Retinal pigment epithelial cell (primary cell): ENCODE data around the gene FUT7.
A peak's percentile ranks its signal among the peaks of the same experiment; 100 is the strongest.

Experiments used
- DNase-seq: peaks from one replicate; pipeline ENCODE4 v3.0.0-alpha.2; 2010; ENCODE audit warnings: low read depth
- H3K4me3 ChIP-seq: 2 replicates; pipeline ENCODE4 v1.5.1; 2011; ENCODE audit warnings: mild to moderate bottlenecking, low read length, control low read depth, moderate library complexity
- TF ChIP-seq, protein P1 (sequence below): conservative IDR thresholded peaks from 2 replicates; pipeline ENCODE4 v1.5.1; 2011; ENCODE audit warnings: low read depth, low read length, control low read depth, inconsistent platforms

FUT7 gene

DNA sequence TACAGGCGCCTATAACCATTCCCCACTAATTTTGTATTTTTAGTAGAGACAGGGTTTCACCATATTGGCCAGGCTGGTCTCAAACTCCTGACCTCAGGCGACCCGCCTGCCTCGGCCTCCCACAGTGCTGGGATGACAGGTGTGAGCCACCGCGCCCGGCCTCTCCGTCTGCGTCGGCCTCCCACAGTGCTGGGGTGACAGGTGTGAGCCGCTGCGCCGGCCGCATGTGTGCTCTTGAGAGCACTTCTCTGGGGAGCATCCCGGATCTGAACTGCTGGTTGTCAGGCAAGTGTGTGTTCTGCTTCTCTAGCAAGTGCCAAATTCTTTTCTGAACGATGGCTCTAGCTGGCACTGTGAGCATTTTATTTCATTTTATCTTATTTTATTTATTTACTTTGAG is 25.7 kb upstream of the FUT7 start:
- DNase-seq, result no peak
- TF ChIP-seq, protein P1, sequence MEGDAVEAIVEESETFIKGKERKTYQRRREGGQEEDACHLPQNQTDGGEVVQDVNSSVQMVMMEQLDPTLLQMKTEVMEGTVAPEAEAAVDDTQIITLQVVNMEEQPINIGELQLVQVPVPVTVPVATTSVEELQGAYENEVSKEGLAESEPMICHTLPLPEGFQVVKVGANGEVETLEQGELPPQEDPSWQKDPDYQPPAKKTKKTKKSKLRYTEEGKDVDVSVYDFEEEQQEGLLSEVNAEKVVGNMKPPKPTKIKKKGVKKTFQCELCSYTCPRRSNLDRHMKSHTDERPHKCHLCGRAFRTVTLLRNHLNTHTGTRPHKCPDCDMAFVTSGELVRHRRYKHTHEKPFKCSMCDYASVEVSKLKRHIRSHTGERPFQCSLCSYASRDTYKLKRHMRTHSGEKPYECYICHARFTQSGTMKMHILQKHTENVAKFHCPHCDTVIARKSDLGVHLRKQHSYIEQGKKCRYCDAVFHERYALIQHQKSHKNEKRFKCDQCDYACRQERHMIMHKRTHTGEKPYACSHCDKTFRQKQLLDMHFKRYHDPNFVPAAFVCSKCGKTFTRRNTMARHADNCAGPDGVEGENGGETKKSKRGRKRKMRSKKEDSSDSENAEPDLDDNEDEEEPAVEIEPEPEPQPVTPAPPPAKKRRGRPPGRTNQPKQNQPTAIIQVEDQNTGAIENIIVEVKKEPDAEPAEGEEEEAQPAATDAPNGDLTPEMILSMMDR, result no peak

DNA sequence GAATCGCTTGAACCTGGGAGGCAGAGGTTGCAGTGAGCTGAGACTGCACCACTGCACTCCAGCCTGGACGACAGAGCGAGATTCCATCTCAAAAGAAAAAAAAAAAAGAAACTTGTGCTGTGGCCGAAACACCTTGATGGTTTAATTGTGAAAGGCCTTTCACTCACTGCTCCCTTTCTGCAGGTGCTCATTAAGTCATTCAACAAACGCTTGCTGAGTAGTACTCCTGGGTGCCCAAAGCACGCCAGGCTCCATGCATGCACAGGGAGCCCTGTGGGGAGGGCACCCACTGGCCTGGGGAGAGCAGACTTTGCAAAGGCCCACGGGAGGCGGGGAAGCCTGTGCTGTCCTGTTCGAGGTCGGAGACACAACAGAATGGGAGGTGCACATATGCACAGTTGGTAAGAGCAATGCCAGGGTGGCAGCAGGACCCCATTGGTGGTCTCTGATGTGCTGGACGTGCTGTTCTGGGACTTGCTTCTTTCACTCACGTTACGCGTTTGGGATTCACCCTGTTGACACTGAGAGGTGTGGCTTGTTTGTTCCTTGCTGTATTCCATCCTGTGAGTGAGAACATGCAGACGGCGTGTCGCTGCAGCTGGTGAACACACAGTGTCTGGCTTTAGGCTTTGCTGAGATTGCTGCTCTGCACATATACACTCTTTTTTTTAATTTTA is 25.0 kb upstream of the FUT7 start:
- H3K4me3 ChIP-seq, result no peak overlapping the region
- no peak for DNase-seq
- TF ChIP-seq, protein P1, result no peak

More for the DNA sequence above, 25.7 kb upstream of the FUT7 start:
- H3K4me3 ChIP-seq, result no peak overlapping the region

DNA sequence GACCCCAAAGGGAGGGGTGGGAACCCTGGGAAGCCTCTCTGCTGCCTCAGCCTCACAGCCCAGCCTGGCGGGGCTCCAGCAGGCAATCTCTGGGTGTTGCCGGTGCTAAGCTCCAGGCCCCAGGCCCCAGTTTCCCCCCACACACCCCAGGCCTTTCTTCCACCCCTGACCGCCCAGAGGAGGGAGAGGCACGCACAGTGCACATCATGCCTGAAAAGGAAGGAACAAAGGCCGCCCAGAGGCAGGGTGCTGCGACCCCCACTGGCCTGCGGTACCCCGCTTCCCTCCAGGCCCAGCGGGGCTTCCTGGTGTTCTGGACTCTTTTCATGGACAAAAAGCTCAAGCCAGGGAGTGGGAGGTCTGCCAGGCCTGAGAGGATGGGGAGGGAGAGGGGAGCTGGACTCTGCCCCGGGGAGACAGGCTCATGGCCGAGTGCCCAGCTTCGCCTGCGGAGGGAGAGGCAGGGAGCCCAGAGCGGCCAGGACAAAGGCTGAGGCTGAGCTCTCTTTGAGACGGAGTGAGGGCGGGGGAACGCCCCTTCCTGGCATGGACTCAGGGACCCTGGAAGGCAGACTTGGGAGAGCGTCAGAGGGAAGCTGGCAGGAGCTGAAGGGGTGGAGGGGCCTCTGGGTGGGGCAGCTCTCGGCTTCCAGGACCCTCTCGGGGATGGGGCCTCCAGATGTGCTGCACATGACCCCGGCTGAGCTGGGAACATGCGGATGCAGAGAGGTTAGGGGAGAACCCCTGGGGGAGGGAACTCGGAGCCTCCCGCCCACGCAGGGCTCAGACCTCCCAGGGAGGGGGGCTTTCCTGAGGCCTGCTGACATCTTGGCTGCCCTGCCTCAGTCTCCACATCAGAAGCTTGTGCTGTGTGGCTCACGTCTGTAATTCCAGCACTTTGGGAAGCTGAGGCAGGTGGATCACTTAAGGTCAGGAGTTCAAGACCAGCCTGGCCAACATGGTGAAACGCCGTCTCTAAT is 23.8 kb upstream of the FUT7 start:
- peak; percentile 41 for DNase-seq
- no peak overlapping the region for H3K4me3 ChIP-seq
- TF ChIP-seq, protein P1, result no peak

DNA sequence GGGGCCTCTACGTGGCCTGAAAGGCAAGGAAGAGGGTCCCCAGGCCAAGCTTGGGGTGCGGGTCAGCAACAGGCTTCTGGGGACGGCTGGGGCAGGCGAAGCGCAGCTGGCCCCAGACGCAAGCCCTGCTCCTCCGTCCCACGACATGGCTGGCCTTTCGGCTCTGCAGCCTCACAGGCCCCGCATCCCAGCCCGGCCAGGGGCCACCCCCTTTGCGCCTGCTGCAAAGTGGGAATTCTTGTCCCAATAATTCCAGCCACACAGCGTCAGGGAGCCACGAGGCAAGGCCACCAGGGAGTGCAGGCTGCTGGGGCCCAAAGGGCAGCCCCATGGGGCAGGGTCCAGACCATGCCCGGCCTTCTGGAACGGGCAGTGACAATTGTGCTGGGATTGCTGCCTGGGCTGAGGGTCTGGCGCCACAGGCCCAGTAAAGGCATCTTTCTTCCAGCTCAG is 23.1 kb upstream of the FUT7 start:
- no peak for DNase-seq
- no peak overlapping the region for H3K4me3 ChIP-seq
- TF ChIP-seq, protein P1, result no peak

DNA sequence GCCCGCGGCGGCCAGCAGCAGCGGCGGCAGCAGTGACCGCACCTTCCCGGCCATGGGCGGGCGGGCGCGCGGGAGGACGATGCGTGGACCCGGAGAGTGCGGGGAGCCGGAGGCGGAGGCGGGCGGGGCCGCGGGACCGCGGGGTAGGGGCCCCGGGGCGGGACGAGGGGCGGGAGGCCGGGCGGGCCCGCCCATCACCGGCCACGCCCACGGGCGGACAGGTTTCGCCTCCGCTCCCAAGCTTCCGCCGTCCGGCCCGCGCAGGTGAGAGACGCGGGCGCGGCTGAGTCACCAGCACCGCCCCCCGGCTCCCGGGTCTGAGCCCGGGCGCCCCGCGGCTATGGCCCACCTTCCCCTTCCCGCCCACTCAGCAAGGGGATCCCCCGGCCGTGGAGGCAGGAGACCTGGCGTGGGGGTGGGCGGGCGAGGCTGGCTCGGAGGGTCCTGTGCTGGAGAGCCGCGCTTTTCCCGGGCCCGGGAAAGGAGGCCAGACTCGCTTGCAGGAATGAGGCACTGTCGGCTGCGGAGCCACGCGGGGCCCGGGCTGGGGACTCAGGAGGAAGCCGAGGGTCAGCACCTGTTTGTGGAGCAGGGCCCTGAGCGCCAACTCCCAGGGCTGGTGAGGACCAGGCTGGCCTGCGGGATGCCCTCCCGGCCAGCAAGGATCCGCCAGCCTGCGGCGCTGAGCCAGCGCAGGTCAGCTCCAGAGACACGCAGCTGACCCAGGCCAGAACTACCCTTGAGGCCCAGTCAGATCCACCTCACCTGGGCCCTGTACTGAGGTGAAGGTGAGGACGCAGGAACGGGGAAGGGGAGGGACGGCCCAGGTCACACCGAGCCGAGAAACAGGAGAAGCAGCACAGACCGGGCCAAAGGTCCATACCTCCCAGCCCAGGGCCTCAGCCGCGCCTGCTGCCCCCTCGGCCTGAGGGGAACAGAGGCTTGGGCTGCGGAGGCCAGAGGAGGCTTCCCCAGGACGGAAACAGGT is 22.4 kb upstream of the FUT7 start, which contains the start of gene ENTPD2:
Gene ENTPD2 (minus strand): TSS at position 118 of the 988 bp plus-strand sequence. CDS start 64 bp downstream, at position 54.
- no peak within 1 kb of the TSS for H3K4me3 ChIP-seq
- DNase-seq, result no peak

More for the DNA sequence above, 22.4 kb upstream of the FUT7 start, which contains the start of gene ENTPD2:
- TF ChIP-seq, protein P1, result no peak
